DMS153 (cell line): ENCODE results near the gene MAGEA2B.
"Not testable (repeated sequence)": the region's sequence is repeated elsewhere in the genome, so short reads cannot be mapped to it uniquely, and the experiment has no call there.

ENCODE experiments used
- DNase-seq: peaks from one replicate; lab custom pipeline; 2025; lab: John Stamatoyannopoulos, UW

The MAGEA2B gene

DNA sequence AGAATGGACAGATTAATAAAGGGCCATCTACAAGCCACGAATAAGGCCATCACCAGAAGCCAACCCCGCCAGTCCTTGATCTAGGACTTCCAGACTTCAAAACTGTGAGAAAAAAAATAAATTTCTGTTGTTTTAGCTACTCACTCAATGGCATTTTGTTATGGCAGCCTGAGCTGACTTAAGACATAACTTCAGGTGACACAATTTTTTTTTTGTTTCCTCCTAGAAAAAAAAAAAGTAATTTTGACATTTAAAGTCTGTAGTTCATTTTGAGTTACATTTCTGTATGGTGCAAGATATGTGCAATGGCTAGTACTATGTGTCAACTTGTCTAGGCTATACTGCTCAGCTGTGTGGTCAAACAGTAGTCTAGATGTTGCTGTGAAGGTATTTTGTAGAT lies 44.5 kb downstream of the MAGEA2B start, which contains the start of gene CSAG3:
Gene CSAG3, plus strand, starts transcription at position 301 of the 400 bp plus-strand sequence.
- DNase-seq, result not testable (repeated sequence)

DNA sequence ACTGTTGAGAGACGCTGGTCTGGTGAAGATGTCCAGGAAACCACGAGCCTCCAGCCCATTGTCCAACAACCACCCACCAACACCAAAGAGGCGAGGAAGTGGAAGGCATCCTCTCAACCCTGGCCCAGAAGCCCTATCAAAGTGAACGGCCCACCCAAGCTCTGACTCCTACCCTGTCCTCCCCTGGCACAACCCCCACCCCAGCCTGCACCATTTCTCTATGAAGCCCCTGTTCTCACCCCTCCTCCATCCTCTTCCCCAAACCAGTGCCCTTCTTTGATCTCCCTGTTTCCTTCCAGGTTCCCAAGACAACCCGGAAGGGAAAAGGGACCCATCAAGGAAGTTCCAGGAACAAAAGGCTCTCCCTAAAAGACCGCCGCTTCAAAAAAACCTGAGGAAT lies 45.1 kb downstream of the MAGEA2B start:
- not testable (repeated sequence) for DNase-seq

DNA sequence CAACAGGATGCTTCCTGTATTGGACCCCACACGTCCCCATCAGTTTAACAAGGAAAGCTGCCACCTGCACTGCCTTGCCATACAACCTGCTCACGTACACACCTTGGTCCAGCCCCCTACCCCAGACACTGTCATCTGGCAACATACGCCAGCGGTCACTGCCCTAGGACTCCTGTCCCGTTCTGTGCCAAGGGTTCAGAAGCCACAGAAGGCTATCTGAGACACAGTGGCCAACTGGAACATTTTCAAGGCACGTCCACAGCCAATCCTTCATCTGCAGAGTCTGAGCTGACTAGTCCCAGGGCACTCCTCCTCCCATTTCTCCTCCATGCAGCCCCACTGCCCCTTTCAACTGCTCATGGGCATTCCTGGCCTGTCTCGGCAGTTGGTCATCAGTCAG lies 47.2 kb downstream of the MAGEA2B start:
- DNase-seq, result not testable (repeated sequence)

DNA sequence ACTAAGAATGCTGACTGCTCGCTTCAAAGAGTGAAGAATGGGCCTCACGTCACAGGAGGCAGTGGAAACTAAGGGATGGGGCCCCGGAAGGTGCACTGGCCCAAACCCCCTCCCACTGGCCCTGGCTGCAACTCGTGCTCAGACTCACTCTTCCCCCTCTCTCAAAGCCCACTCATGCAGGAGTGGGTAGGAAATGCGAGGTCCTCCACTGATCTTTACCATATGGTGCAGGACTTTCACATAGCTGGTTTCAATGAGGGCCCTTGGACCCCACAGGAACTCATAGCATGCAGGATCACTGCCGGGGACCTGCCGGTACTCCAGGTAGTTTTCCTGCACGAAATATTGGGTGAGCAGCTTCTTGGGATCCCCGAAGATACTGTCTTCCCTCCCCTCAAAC lies 52.1 kb downstream of the MAGEA2B start:
- not testable (repeated sequence) for DNase-seq
